ENCODE data around the gene GRM3. TPM values are rescaled to one million over a fixed set of nuclear protein-coding genes. Genes with fewer than 3 reads are reported as not detected.

Gene GRM3
- total RNA-seq, 1 experiment from 2014 or later, result not detected

DNA sequence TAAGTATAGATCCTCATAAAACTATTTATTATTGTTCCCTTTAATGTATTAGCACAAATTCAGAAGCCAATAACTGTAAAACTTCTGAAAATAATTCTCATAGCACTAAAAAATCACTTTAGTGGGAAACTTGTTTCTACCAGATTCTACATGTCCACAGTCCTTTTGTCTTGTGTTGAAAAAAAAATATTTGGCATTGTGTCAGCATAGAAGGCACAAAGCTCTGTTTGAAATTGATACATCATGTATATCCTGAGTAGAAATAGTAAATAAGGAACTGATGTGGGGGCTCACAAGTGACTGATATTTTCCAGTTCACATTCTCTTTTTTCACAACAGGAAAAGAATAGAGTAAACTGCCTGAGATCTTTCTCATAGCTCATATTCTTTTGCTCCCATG is 134.6 kb downstream of the GRM3 start:
- H3K9me3 ChIP-seq (ENCODE audit: low read length), result no peaks in the 10 kb centered on the region
- no peaks in the 10 kb centered on the region for H3K27me3 ChIP-seq (ENCODE audit: low read length)
- TF ChIP-seq CTCF (conservative IDR thresholded peaks at IDR 0.05; ENCODE audit: low read depth, low read length) (no peak), EZH2 (IDR thresholded peaks at IDR 0.05; ENCODE audit: low read length, unreplicated experiment) (no peak), EZH2phosphoT487 (IDR thresholded peaks at IDR 0.05; ENCODE audit: borderline replicate concordance, low read length) (no peak)
- no peaks in the 10 kb centered on the region for H3K9me2 ChIP-seq (replicated peaks; ENCODE audit: low read length)
- no peaks in the 10 kb centered on the region for H3K36me3 ChIP-seq (ENCODE audit: low read depth, low read length)
- no peak overlapping the region for H3K4me3 ChIP-seq (ENCODE audit: low read length)
- POLR2A ChIA-PET (ENCODE audit: unreplicated experiment), result no interaction called here
- H3K4me2 ChIP-seq (ENCODE audit: low read length), result no peak overlapping the region
- intact Hi-C loops (cut with micrococcal nuclease), result no loop called here
- no peak overlapping the region for H3K9ac ChIP-seq (ENCODE audit: low read length)
- no peaks in the 10 kb centered on the region for H3F3A ChIP-seq (ENCODE audit: low read length, unreplicated experiment)
- H3K27ac ChIP-seq (ENCODE audit: low read length), result no peak overlapping the region
- H3K79me2 ChIP-seq (ENCODE audit: low read length), result no peaks in the 10 kb centered on the region
- H3K4me1 ChIP-seq (ENCODE audit: insufficient read depth, low read length), result no peaks in the 10 kb centered on the region
- BruUV-seq (replicated peaks), result no TSS peak
- no peak for ATAC-seq
- H4K20me1 ChIP-seq (ENCODE audit: low read length), result no peaks in the 10 kb centered on the region
- CTCF ChIA-PET, result no interaction called here
- DNase-seq, result no peak
- H2AFZ ChIP-seq (ENCODE audit: low read length), result no peak overlapping the region

DNA sequence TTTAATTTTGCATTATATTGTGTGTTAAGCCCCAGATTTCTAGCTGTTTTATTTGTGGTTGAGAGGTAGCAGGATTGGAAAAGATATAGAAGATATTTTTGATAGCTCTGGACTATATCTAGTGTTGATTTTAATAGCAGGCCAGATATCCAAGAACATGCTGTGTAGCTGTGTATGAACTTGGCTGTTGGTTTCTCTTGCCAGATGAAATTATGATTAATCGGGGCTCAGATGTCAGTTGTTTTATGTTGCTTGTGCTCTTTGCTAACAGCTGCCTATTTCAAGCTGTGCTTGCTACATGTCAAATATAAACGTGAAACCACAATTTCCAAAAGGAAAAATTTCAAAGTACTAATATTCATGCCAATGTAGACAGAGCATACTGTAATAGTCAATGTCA is 141.1 kb downstream of the GRM3 start:
- H3F3A ChIP-seq (ENCODE audit: low read length, unreplicated experiment), result no peaks in the 10 kb centered on the region
- no TSS peak for BruUV-seq (replicated peaks)
- no peak overlapping the region for H3K27ac ChIP-seq (ENCODE audit: low read length)
- H3K4me3 ChIP-seq (ENCODE audit: low read length), result no peak overlapping the region
- no peaks in the 10 kb centered on the region for H3K4me1 ChIP-seq (ENCODE audit: insufficient read depth, low read length)
- H3K79me2 ChIP-seq (ENCODE audit: low read length), result no peaks in the 10 kb centered on the region
- ChIA-PET CTCF (no interaction called here), POLR2A (ENCODE audit: unreplicated experiment) (no interaction called here)
- no peak for ATAC-seq
- no peaks in the 10 kb centered on the region for H3K9me3 ChIP-seq (ENCODE audit: low read length)
- H3K36me3 ChIP-seq (ENCODE audit: low read depth, low read length), result no peaks in the 10 kb centered on the region
- TF ChIP-seq EZH2phosphoT487 (IDR thresholded peaks at IDR 0.05; ENCODE audit: borderline replicate concordance, low read length) (no peak), EZH2 (IDR thresholded peaks at IDR 0.05; ENCODE audit: low read length, unreplicated experiment) (no peak), CTCF (conservative IDR thresholded peaks at IDR 0.05; ENCODE audit: low read depth, low read length) (no peak)
- DNase-seq, result no peak
- H3K9me2 ChIP-seq (replicated peaks; ENCODE audit: low read length), result no peaks in the 10 kb centered on the region
- H3K9ac ChIP-seq (ENCODE audit: low read length), result no peak overlapping the region
- no peak overlapping the region for H2AFZ ChIP-seq (ENCODE audit: low read length)
- H3K27me3 ChIP-seq (ENCODE audit: low read length), result no peaks in the 10 kb centered on the region
- H3K4me2 ChIP-seq (ENCODE audit: low read length), result no peak overlapping the region
- intact Hi-C loops (cut with micrococcal nuclease), result no loop called here
- no peaks in the 10 kb centered on the region for H4K20me1 ChIP-seq (ENCODE audit: low read length)

DNA sequence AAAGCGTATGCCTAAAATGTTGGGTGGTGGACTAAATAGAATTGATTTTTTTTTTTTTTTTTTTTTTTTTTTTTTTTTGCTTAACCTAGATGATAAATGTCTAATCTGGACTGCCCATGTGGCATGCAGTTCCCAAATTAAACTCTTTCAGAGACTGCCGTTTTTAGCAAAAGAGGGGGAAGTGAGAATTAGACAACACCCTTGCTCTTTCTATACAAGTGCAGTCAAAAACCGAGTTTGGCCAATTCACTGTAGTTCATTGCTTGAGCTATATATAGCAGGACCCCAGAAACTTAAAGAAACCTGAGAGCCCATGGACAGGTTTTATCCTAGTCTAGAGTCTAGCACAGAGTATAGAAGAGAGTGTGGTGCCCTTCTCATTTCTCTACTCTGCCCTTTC is 141.9 kb downstream of the GRM3 start:
- no peak overlapping the region for H3K4me3 ChIP-seq (ENCODE audit: low read length)
- H3K9me2 ChIP-seq (replicated peaks; ENCODE audit: low read length), result no peaks in the 10 kb centered on the region
- H3K9me3 ChIP-seq (ENCODE audit: low read length), result no peaks in the 10 kb centered on the region
- H4K20me1 ChIP-seq (ENCODE audit: low read length), result no peaks in the 10 kb centered on the region
- no peak for TF ChIP-seq CTCF (conservative IDR thresholded peaks at IDR 0.05; ENCODE audit: low read depth, low read length)
- intact Hi-C loops (cut with micrococcal nuclease), result no loop called here
- H3K4me2 ChIP-seq (ENCODE audit: low read length), result no peak overlapping the region
- H3K36me3 ChIP-seq (ENCODE audit: low read depth, low read length), result no peaks in the 10 kb centered on the region
- H3K9ac ChIP-seq (ENCODE audit: low read length), result no peak overlapping the region
- ChIA-PET POLR2A (ENCODE audit: unreplicated experiment) (no interaction called here), CTCF (no interaction called here)
- H3K79me2 ChIP-seq (ENCODE audit: low read length), result no peaks in the 10 kb centered on the region
- BruUV-seq (replicated peaks), result no TSS peak
- H3K4me1 ChIP-seq (ENCODE audit: insufficient read depth, low read length), result no peaks in the 10 kb centered on the region
- H3F3A ChIP-seq (ENCODE audit: low read length, unreplicated experiment), result no peaks in the 10 kb centered on the region
- ATAC-seq (no peak), DNase-seq (no peak)
- no peak overlapping the region for H2AFZ ChIP-seq (ENCODE audit: low read length)
- H3K27me3 ChIP-seq (ENCODE audit: low read length), result no peaks in the 10 kb centered on the region
- no peak overlapping the region for H3K27ac ChIP-seq (ENCODE audit: low read length)
